Panc1 (cell line): ENCODE results near the gene ANO8.

Experiments used
- CTCF ChIP-seq: fragments of 450-650 bp; IDR thresholded peaks from 2 replicates; pipeline ENCODE4 v1.5.1; 2017; ENCODE audit warnings: mild to moderate bottlenecking
- POLR2AphosphoS5 ChIP-seq: IDR thresholded peaks from 2 replicates; pipeline ENCODE4 v1.6.1; 2012; ENCODE audit warnings: mild to moderate bottlenecking, low read depth, low read length, moderate library complexity
- REST ChIP-seq, 2 experiments: IDR thresholded peaks; 2 replicates each; pipeline ENCODE4 v1.6.1; 2011 to 2012; ENCODE audit warnings: low read depth in 2 of 2, control low read depth in 1 of 2, low read length in 1 of 2, mild to moderate bottlenecking in 1 of 2, moderate library complexity in 1 of 2; ENCODE audit not compliant: insufficient read depth in 1 of 2
- SIN3A ChIP-seq: IDR thresholded peaks from 2 replicates; pipeline ENCODE4 v1.6.1; 2012; ENCODE audit warnings: low read depth, mild to moderate bottlenecking, low read length, moderate library complexity, borderline replicate concordance; ENCODE audit not compliant: insufficient read depth
- TCF7L2 ChIP-seq: IDR thresholded peaks from 2 replicates; pipeline ENCODE4 v1.6.1; 2011; ENCODE audit warnings: mild to moderate bottlenecking, low read depth, low read length, inconsistent platforms

GRCh38 chr19:17323300-17323963 lies 11.2 kb downstream of the ANO8 start:
- TF ChIP-seq CTCF = no peak
- no peak for TF ChIP-seq POLR2AphosphoS5
- no peak for TF ChIP-seq TCF7L2
- TF ChIP-seq REST (IDR thresholded peaks at IDR 0.05; ENCODE audit: insufficient read depth in 1 of 2, low read depth in 2 of 2, low read length in 1 of 2) = no peak
- TF ChIP-seq SIN3A = no peak
